Measurements from ENCODE around the gene KBTBD13. TPM values are rescaled to one million over a fixed set of nuclear protein-coding genes. Genes with fewer than 3 reads are reported as not detected.

The KBTBD13 gene
- total RNA-seq, 3 donors from 2014 or later (not counting 1 experiment from before 2014, with no cell fraction given) = not detected

DNA sequence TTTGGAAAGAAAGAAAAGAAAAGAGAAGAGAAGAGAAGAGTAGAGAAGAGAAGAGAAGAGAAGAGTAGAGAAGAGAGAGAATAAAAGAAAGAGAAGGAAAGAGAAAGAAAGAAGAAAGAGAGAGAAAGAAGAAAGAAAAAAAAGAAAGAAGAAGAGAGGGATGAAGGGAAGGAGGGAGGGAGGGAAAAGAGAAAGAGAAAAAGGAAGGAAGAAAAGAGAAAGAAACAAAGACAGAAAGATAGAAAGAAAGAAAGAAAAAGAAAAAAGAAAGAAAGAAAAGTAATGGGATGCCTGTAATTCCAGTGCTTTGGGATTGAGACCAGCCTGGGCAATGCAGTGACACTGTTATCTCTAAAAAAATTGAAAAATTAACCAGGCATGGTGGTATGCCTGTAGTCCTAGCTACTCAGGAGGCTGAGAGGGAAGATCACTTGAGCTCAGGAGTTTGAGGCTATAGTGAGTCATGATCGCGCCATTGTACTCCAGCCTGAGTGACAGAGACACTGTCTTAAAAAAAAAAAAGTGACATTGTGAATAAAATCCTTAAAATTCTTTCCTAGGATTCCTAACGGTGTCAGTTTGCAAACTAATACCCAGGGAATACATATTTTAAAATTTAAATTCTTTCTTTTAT lies 10.4 kb upstream of the KBTBD13 start:
- no peaks in the 10 kb centered on the region for H3K36me3 Mint-ChIP-seq
- ATAC-seq (no peak), DNase-seq (no peak)
- Histone ChIP-seq H3K36me3 (ENCODE audit: control insufficient read depth, insufficient read depth, low read length) (no peaks in the 10 kb centered on the region), H3K4me3 (ENCODE audit: low read length) (no peak overlapping the region), H3K27me3 (ENCODE audit: control insufficient read depth, insufficient read depth, low read length) (peaks cover 12% of the 10 kb centered on the region), H3K4me1 (ENCODE audit: control insufficient read depth, insufficient read depth, low read length) (peaks cover 5% of the 10 kb centered on the region), H3K27ac (ENCODE audit: low read length) (no peak overlapping the region), H3K9me3 (ENCODE audit: control insufficient read depth, insufficient read depth, low read length) (no peaks in the 10 kb centered on the region)
- 80% methylated on average over 3 of the region's 3 CpGs for WGBS (ENCODE audit: insufficient coverage)
- no peaks in the 10 kb centered on the region for H3K9me3 Mint-ChIP-seq
- TF ChIP-seq, protein P1, sequence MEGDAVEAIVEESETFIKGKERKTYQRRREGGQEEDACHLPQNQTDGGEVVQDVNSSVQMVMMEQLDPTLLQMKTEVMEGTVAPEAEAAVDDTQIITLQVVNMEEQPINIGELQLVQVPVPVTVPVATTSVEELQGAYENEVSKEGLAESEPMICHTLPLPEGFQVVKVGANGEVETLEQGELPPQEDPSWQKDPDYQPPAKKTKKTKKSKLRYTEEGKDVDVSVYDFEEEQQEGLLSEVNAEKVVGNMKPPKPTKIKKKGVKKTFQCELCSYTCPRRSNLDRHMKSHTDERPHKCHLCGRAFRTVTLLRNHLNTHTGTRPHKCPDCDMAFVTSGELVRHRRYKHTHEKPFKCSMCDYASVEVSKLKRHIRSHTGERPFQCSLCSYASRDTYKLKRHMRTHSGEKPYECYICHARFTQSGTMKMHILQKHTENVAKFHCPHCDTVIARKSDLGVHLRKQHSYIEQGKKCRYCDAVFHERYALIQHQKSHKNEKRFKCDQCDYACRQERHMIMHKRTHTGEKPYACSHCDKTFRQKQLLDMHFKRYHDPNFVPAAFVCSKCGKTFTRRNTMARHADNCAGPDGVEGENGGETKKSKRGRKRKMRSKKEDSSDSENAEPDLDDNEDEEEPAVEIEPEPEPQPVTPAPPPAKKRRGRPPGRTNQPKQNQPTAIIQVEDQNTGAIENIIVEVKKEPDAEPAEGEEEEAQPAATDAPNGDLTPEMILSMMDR (IDR thresholded peaks at IDR 0.05) = no peak
- intact Hi-C loops (cut with micrococcal nuclease) = no loop called here
- no peak overlapping the region for H3K4me3 Mint-ChIP-seq
- peaks cover 0 to 12% of the 10 kb centered on the region in 2 donors for H3K4me1 Mint-ChIP-seq
- no peak overlapping the region for H3K27ac Mint-ChIP-seq
- peaks cover 27 to 31% of the 10 kb centered on the region in 2 donors for H3K27me3 Mint-ChIP-seq (ENCODE audit: low read depth in 2 of 2)

DNA sequence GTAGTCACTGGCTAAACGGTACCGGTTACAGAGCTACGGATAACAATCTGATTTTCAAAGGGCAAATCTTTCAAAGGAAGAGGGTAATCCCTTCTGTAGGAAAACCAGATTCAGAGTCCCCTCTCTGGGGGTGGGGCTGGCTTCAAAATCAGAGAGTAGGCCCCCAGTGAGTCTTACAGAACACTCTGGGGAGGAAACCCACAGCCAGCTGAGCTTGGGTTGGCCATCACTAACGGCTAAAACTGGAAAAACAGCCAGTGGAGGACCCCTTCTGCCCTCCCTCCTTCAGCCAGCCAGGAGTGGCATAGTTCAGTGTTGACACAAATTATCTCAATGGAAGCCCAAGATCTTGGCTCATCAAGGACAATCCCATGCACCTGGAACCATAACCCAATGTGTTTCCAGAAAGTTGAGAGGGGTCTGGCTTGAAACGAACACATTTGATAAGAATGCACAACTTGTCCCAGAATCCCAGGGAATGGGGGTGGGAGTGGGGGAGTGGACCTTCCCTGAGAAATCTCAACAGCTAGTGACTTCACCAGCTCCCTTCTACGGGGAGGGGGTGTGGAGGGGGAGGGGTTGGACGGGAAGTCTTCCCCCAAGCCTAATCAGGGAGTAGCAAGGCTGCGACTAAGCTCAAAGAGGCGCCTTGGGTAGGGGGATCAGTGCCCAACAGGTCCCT lies 9.8 kb upstream of the KBTBD13 start:
- intact Hi-C loops (cut with micrococcal nuclease) = no loop called here
- no peak for ATAC-seq
- H3K4me3 ChIP-seq (ENCODE audit: low read length) = no peak overlapping the region
- DNase-seq = no peak
- H3K9me3 ChIP-seq (ENCODE audit: control insufficient read depth, insufficient read depth, low read length) = no peaks in the 10 kb centered on the region
- H3K4me1 Mint-ChIP-seq = peaks cover 0 to 12% of the 10 kb centered on the region in 2 donors
- H3K36me3 Mint-ChIP-seq = no peaks in the 10 kb centered on the region
- H3K9me3 Mint-ChIP-seq = no peaks in the 10 kb centered on the region
- peaks cover 12% of the 10 kb centered on the region for H3K27me3 ChIP-seq (ENCODE audit: control insufficient read depth, insufficient read depth, low read length)
- H3K36me3 ChIP-seq (ENCODE audit: control insufficient read depth, insufficient read depth, low read length) = no peaks in the 10 kb centered on the region
- peaks cover 27 to 31% of the 10 kb centered on the region in 2 donors for H3K27me3 Mint-ChIP-seq (ENCODE audit: low read depth in 2 of 2)
- 59% methylated on average over 9 of the region's 9 CpGs for WGBS (ENCODE audit: insufficient coverage)
- no peak overlapping the region for H3K27ac Mint-ChIP-seq
- no peak overlapping the region for H3K27ac ChIP-seq (ENCODE audit: low read length)
- H3K4me1 ChIP-seq (ENCODE audit: control insufficient read depth, insufficient read depth, low read length) = peaks cover 5% of the 10 kb centered on the region
- H3K4me3 Mint-ChIP-seq = no peak overlapping the region
- TF ChIP-seq, protein P1 (IDR thresholded peaks at IDR 0.05) = no peak

DNA sequence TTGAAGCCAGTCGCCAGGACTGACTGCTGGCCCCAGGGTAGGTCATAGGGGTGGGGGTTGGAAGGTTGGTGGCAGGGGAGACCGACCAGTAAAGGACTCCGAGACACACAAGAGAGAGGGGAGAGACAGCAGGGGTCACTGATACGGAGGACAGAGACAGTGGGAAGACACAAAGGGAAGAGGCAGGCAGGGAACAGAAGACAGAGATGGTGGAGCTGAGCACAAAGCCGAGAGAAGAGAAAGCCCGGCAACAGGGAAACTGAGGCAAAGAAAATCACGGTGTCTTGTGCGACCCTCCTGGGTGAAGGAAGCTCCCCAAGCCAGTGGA lies 9.3 kb upstream of the KBTBD13 start:
- TF ChIP-seq, protein P1 (IDR thresholded peaks at IDR 0.05) = no peak
- no peak for ATAC-seq
- DNase-seq = no peak
- H3K36me3 Mint-ChIP-seq = no peaks in the 10 kb centered on the region
- no peak overlapping the region for H3K27ac Mint-ChIP-seq
- Histone ChIP-seq H3K27me3 (ENCODE audit: control insufficient read depth, insufficient read depth, low read length) (peaks cover 12% of the 10 kb centered on the region), H3K4me3 (ENCODE audit: low read length) (no peak overlapping the region), H3K36me3 (ENCODE audit: control insufficient read depth, insufficient read depth, low read length) (no peaks in the 10 kb centered on the region), H3K9me3 (ENCODE audit: control insufficient read depth, insufficient read depth, low read length) (no peaks in the 10 kb centered on the region), H3K4me1 (ENCODE audit: control insufficient read depth, insufficient read depth, low read length) (peaks cover 5% of the 10 kb centered on the region), H3K27ac (ENCODE audit: low read length) (no peak overlapping the region)
- no peaks in the 10 kb centered on the region for H3K9me3 Mint-ChIP-seq
- intact Hi-C loops (cut with micrococcal nuclease) = no loop called here
- H3K4me3 Mint-ChIP-seq = no peak overlapping the region
- H3K4me1 Mint-ChIP-seq = peaks cover 0 to 12% of the 10 kb centered on the region in 2 donors
- WGBS (ENCODE audit: insufficient coverage) = 41% methylated on average over 8 of the region's 8 CpGs
- H3K27me3 Mint-ChIP-seq (ENCODE audit: low read depth in 2 of 2) = peaks cover 27 to 31% of the 10 kb centered on the region in 2 donors

All from natural killer cell (primary cell).